GM21447 (cell line): ENCODE measurements around the gene GRAMD2B.
"Not testable (repeated sequence)": the region's sequence is repeated elsewhere in the genome, so short reads cannot be mapped to it uniquely, and the experiment has no call there.

Experiments
- ATAC-seq: cut with Tn5 transposase; IDR thresholded peaks from one replicate; pipeline ENCODE4 v1.9.1; 2021; ENCODE audit not compliant: unreplicated experiment

GRAMD2B gene

GRCh38 chr5:126449751-126450271, 26.6 kb downstream of the GRAMD2B start:
- ATAC-seq: peak; percentile 82

GRCh38 chr5:126450346-126450745, 27.1 kb downstream of the GRAMD2B start:
- peak; percentile 68 for ATAC-seq

- ATAC-seq: no peak
Measured at GRCh38 chr5:126450907-126451306, 27.7 kb downstream of the GRAMD2B start.

- ATAC-seq: no peak
Measured at GRCh38 chr5:126452477-126452876, 29.3 kb downstream of the GRAMD2B start.

- ATAC-seq: no peak
Measured at GRCh38 chr5:126454081-126454480, 30.9 kb downstream of the GRAMD2B start.

DNA sequence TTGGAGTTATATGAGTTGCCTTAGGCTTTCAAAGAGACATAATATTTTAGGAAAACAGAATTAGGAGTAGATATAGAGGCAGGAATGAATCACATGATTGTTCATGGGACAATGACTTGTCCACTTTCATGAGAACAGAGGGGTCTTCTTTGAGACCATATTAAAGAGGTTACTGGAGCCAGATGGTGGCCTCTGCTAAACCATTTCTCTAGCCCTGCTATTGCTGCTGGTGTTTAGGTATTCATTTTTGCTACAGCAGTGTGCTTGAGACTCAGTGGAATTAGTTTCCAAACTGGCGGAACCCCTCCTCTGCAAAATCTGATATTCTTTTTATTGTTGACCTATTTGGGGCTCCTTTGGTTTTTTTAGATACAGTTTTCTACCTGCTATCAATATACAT, 31.3 kb downstream of the GRAMD2B start:
- no peak for ATAC-seq

- ATAC-seq: no peak
Measured at GRCh38 chr5:126455264-126455663, 32.1 kb downstream of the GRAMD2B start.

- no peak for ATAC-seq
Measured at GRCh38 chr5:126455728-126456127, 32.5 kb downstream of the GRAMD2B start.

DNA sequence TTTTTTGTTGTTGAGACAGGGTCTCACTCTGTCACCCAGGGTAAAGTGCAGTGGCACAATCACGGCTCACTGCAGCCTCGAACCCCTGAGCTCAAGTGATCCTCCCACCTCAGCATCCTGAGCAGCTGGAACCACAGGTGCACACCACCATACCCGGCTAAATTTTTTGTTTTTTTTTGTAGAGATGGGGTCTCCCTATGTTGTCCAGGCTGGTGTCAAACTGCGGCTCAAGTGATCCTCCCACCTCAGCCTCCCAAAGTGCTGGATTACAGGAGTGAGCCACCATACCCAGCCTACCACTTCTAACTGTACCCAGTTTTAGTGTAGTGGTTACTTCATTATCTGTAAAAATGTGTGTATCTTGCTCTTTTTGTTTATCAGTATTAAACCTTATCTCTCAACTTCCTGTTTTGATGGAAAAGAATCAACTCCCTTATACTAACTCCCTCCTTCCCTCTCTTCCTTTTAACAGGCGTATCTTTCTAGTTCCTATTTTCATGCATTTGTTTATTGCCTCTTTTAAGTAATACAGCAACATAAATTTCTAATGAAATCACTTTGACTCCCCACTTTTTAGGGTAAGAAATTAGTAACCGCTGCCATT, 33.1 kb downstream of the GRAMD2B start:
- ATAC-seq: no peak

DNA sequence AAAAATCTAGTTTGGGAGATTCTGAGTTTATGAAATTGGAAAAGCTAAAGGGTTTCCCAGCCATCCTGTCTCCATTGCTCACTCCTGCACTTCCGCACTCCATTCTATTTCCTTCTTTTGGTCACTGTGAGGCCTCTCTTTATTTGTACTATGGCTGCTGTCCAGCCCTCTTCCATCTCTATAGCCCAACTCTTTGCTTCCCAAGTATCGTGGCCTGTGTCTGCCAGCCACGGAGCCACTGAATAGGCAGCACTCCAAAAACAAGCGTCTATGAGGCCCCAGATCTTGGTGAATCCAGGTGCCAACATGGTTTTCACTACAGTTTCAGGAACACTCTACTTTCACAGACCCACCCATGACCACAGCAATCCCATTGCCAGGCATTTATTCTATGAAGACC, 37.2 kb downstream of the GRAMD2B start:
- ATAC-seq: no peak

GRCh38 chr5:126460977-126461376, 37.8 kb downstream of the GRAMD2B start:
- ATAC-seq: no peak

DNA sequence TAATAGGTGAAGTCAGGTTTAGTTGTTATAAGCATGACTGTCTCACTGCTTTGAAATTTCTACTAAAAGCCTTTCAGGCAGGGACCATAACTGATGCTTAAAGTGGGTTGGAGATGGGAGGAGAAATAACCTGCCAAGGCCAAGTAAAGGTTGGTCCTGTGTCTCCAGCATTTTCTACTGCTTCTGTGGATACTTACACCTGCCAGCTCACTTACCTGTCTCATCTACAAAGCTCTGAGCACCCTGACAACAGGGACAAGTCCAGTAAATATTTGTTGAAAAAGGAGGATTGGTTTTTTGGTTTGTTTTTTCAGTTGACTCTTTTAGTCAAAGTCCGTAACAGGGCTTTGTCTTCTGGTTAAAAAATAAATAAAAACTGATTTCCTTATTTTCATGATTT, 38.6 kb downstream of the GRAMD2B start:
- peak; percentile 21 for ATAC-seq

GRCh38 chr5:126462239-126463014, 39.2 kb downstream of the GRAMD2B start:
- peak; percentile 76 for ATAC-seq

GRCh38 chr5:126464016-126464415, 40.8 kb downstream of the GRAMD2B start:
- ATAC-seq: no peak

- no peak for ATAC-seq
Measured at GRCh38 chr5:126464959-126465358, 41.8 kb downstream of the GRAMD2B start.

- ATAC-seq: no peak
Measured at GRCh38 chr5:126468091-126468490, 44.9 kb downstream of the GRAMD2B start.

DNA sequence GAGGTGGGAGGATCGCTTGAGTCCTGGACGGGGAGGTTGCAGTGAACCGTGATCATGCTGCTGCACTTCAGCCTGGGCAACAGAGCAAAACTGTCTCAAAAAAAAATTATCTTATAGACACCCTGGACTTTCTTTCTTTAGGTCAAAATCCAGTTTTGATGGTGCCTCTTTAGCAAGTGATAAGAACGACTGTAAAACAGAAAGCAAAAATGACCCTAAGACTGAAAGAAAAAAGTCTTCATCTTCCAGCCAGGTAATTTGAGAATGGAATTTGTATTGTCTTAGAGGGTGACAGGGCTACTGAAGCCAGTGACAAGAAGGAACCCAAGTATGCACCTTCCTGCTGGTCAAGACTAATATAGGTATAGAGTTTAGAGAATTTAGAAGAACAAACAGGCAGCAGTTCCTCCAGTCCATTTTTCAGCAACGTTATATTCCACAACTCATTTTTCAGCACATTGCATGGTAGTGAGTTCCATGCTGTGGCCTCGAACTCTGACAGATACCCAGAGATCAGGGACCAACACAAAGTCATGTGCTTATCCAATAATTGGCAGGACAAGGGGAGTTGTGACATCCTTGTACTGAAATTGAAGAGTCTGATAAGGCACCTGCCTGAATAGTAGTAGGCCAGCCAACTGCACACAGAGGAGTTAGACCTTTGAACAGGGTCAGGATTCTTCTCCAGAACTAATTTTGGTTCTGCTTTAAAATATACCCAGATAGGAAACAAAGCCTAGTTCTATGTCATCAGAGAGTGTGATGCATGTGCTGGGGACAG, 46.5 kb downstream of the GRAMD2B start:
- ATAC-seq: no peak

DNA sequence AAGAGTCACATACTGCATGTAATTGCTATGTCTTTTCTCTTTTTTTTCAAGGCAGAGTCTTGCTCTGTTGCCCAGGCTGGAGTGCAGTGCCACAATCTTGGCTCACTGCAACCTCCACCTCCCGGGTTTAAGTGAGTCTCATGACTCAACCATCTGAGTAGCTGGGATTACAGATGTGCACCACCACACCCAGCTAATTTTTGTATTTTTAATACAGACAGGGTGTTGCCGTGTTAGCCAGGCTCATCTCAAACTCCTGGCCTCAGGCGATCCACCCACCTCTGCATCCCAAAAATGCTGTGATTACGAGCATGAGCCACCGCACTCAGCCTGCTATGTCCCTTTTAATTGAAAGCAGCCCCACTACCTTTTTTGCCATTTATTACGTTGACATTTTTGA, 47.3 kb downstream of the GRAMD2B start:
- ATAC-seq: not testable (repeated sequence)

DNA sequence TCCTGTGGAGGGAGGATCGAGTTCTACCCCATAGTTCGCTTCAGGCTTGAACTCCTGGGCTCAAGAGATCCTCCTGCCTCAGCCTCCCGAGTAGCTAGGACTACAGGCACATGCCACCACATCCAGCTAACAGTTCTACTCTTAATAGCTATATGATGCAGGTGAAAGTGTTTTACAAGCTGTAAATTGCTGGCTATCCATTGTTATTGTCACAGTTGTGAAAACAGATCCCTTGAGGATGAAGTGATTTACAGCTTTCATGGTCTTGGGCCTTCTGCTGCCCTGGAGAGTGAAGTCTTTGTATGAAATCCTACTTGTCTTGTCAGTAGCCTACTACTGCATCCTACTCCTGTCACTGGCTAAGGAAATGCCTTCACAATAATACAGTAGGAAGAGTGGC, 48.0 kb downstream of the GRAMD2B start:
- ATAC-seq: no peak

- no peak for ATAC-seq
Measured at GRCh38 chr5:126471875-126472537, 48.8 kb downstream of the GRAMD2B start.

DNA sequence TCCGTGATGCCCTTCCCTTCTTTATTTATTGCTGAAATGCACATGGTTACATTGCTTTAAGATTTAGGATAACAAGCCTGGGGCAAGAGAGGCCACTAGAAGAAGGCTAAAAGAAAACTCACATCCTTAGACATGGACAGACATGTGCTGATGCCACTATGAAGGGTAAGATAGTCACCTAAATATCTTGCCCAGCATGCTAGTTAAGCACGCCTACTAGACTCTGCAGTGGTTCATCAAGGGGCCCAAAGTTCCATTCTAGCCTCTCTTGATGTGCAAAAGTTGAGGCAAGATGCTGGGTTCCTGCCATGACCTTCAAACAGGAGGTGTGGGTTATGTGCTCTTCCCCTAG, 49.3 kb downstream of the GRAMD2B start:
- no peak for ATAC-seq
